SKM-1 (cell line): ENCODE data around the gene TAS1R1.
A peak's percentile ranks its signal among the peaks of the same experiment; 100 is the strongest.
"Not testable (repeated sequence)": the region's sequence is repeated elsewhere in the genome, so short reads cannot be mapped to it uniquely, and the experiment has no call there.

ENCODE experiments used
- DNase-seq: peaks from one replicate; lab custom pipeline; 2025; ENCODE audit not compliant: unreplicated experiment; lab: John Stamatoyannopoulos, UW

TAS1R1 gene

DNA sequence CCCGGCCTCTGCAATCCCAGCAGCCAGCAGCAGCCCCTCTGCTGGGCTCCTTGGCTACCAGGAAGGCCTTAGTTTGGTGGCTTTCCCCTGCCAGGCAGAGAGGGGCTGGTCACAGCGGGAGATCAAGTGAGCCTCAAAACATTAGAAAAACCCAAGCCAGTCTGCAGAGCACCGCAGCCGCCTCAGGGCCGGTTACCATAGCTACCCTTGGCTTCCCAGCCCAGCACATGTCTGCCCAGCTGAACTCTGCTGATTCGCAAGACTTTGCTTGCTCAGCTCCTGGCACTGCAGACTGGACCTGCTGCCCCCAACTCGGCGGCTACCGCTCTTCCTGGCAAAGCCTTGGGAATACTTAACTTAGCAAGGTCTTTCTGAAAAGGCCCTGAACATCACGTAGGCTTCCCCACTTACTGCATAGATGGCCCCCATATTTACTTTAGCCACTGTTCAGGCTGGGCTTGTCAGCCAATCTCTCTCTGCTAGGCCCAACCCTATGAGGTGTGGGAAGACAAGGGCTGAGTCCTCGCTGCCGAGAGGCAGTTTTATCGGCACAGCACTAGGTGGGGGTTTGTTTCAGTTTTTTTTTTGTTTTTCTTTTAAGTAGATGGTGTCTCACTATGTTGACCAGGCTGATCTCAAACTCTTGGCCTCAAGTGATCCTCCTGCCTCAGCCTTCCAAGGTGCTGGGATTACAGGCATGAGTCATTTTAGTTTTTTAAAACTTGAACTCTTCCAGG lies 35.0 kb upstream of the TAS1R1 start:
- no peak for DNase-seq

DNA sequence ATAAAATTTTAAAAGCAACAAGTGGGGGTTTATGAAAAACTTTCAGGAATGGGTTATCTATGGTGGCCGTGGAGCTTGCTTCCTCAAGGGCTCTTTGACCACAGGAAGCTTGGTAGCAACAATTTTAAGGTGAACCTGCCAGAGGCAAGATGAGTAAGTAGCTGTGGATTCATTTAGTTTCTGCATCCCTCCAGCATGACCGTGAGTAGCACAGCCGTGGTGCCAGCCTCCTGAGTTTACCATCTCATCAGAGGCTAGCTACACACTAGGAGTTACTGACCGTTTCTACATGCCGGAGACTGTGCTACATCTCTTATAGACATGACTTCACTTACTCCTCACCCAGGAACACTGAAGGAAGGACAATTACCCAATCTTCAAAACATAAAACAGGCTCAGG lies 33.6 kb upstream of the TAS1R1 start:
- no peak for DNase-seq

DNA sequence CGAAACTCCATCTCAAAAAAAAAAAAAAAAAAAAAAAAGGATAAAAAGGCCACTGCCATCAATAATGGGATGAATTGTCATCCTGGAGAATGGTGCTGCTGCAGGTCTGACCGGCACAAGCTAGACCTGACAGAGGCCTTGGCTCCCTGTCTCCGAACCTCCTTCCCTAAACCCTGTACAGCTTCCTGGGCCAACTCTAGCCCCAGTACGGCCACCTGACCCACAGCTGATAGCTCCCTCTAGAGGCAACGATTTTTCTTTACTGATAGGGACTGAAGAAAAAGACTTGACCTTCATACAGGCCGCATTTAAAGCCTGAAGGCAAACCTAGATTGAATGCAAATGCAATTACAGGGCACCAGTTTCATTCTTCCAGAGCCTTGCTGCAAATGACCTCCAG lies 31.5 kb upstream of the TAS1R1 start:
- DNase-seq: no peak

DNA sequence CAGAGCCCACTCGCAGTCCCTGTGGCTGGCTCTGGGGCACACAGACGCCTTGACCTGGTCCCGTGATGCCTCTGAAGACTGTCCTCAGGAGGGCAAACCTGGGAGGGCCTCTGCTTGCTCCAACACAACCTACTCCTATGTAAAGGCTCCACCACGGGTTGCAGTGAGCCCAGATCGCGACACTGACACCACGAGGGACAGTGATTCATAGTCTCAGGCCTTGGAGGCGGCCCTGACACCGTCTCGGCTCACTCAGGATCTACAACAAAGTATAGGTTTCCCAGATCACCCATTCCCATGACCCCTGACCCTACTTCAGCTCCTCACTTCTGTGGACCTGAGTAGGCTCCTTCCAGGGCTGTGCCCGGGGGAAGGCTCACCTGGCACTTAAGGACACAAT lies 28.8 kb upstream of the TAS1R1 start:
- no peak for DNase-seq

DNA sequence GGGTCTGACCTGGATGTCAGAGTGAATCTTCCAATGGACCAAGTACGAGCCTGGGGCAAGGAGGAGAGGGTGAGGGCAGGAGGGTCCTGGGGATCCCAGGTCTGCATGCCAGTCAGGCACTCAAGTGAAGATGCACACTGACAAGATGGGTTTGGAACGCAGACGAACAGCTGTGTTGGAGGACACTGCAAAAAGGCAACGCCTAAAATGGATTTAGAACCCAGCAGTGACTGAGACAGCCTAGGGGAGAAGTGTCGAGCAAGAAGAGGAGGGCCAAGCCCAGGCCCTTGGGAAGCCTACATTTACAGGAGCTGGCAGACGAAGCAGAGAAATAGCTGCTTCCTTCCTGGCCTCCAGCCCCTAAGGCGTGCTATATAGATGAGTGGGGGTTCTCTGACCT lies 26.6 kb upstream of the TAS1R1 start:
- no peak for DNase-seq

DNA sequence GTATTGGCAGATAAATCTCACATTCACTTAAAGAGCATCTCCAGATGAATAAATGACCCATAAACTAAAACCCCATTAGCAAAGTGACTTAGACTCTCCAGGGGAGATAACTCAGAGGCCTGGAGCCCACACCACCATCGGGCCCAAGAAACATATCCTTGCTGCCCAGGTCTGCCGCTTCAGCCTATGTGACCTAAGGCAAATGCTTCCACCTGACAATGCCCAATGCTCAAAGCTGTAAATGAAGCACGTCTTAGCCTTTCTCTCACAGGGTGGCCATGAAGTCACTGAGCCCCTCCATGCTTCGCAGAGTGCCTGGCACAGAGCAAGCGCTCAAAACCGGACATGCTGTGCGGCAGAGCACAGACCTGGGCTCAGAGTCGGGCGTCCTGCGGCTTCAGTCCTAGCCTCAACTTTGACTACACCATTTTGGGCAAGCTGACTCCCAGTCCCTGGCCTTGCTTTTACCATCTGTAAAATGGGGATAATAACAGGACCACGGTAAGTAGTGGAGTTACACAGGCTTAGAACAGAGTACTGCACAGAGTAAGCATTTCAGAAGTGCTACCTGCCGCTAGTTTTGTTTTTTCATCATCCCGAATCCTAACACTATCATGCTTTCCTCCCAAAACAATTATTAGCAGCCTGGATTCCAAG lies 24.5 kb upstream of the TAS1R1 start:
- no peak for DNase-seq

DNA sequence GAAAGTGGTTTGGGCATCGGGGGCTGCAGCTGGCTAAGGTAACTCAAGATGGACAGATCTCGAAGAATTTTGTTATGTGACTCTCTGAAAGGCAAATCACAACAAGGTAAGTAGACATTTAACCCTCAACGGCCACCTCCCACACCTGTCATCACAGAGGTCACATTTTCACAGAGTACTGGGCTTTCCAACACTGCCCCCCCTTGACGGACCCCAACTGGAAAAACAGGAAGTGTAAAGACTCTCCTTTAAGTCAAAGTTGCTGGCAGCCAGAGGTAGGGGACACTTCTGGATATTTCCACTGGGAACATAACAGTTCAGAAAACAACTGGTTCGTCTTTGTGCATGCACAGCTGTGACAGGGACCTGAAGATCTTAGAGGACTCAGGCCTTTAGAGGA lies 23.1 kb upstream of the TAS1R1 start:
- DNase-seq: no peak

DNA sequence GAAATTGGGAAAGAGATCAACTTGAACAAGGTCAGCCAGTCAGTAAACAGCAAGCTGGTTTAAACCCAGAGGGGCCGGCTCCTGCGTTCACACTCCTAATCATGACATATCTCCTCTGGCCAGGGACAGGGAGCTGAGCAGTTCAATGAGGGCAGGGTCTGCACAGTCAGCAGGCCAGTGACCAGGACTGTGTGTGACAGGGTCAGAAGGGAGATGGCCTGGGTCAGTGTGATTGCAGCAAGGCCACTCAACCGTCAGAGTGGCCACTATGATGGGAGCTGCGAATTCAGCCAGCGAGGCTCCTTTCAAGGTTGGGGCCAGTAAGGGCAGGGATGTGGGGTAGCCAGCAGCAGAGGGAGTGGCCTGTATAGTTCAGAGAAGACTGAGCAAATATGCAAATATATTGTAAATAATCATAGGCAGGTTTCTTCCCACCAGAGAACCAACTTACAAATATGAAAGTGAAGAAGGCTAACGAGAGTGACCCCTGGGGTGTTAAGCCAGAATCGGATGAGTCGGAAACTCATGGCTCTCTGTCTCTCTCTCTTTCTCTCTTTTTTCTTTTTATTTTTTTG lies 20.8 kb upstream of the TAS1R1 start:
- no peak for DNase-seq

DNA sequence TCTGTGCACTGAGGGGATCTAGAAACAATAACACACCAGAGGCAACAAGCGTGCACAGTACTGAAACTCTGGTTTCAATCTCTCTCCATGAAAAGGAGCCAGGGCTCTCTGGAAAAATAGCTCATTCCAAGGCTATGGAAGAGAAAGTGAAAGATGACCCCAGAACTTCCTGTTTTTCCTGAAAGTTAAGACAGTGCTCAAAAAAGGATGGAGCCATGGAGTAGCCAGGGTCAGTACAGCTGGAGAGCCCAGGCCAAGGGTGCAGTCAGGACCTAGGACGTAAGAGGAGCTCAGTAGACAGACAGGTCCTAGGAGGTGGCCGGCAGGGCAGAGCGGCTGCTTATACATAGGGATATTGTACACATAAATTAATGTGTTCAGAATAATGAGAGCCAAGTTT lies 19.9 kb upstream of the TAS1R1 start:
- DNase-seq: no peak

DNA sequence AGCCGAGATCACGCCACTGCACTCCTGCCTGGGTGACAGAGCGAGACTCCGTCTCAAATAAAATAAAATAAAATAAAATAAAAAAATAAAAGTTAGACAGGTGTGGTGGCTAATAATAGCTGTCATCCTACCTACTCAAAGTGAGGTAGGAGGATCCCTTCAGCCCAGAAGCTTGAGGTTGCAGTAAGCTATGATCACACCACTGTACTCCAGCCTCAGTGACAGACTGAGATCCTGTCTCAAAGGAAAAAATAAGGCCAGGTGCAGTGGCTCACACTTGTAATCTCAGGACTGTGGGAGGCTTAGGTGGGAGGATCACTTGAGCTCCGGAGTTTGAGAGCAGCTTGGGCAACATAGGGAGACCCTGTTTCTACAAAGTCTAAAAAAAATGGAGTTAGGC lies 18.8 kb upstream of the TAS1R1 start:
- no peak for DNase-seq

DNA sequence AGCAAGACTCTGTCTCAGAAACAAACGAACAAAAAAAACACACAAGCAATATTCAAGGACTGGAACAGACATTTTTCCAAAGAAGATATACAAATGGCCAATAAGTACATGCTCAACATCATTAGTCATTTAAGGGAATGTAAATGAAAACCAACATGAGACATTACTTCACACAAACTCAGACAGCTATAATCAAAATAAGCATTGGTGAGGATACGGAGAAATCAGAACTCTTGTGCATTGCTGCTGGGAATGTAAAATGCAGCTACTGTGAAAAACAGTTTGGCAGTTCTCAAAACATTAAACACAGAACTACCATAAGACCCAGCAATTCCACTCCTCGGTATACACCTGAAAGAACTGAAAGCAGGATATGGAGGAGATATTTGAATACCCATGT lies 16.2 kb upstream of the TAS1R1 start:
- no peak for DNase-seq

DNA sequence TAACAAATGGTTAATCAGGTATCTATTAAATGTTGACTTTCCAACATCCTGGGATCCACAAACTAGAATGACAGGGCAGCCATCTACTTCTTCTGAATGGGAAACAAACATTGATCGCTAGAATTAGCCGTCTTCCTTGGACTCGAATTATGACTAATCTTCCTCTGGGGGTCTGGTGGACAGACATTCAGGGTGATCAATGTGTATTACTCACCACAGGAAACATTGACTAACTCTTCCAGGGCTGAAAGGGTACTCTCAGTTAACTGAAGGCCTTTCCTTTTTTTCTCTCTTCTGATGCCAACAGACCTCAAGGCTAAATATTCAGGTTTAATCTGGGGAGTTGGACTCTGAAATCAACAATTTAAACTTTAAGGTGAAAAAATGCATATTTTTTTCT lies 10.3 kb upstream of the TAS1R1 start:
- DNase-seq: no peak

DNA sequence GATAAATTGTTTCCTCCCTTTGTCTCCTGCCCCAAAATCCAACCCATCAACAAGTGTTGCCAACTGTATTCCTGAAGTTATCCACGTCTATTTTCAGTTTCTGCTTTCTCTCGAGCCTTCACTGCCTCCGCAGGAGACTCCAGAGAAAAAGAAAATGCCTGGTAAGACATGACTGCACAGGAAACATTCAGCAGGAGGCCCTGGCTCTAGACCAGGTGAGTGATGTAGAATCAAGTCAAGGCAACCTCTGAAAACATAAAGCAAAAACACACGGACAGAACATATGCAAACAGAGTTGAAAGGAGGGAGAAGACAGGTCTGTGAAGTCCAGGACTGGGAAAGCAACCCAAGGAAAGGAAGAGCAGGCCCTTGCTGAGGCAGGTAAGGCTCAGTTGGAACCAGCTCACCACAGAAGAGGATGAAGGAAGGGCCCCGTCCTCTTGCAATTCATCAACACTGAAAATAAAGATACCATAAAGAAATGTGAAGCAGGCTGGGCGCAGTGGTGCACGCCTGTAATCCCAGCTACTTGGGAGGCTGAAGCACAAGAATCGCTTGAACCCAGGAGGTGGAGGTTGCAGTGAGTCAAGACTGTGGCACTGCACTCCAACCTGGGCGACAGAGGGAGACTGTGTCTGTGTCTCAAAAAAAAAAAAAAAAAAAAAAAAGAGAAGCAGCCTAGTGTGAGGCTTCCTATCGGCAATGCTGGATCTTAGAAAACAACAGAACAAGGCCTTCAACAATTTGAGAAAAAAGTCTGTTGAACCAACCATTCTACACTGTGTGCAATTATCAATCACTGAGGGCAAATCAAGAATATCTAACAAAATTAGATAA lies 9.6 kb upstream of the TAS1R1 start:
- DNase-seq: no peak

DNA sequence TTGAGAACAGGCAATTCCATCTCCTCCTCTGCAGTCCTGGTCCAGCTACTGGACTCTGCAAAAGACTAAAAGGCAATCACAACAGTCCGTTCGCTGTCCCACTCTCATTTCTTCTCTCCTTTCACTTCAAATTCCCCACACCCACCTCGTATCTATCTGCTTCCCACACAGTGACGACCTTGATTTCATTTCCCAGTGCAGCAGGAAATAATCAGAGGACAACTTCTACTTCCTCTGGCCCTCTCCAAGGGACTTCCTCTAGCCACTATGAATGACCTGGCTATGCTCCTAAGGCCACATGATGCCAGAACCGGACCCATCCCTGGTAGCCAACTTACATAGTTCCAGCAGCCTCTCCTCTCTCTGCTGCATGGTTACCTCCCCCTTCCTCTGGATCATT lies 8.8 kb upstream of the TAS1R1 start:
- no peak for DNase-seq

DNA sequence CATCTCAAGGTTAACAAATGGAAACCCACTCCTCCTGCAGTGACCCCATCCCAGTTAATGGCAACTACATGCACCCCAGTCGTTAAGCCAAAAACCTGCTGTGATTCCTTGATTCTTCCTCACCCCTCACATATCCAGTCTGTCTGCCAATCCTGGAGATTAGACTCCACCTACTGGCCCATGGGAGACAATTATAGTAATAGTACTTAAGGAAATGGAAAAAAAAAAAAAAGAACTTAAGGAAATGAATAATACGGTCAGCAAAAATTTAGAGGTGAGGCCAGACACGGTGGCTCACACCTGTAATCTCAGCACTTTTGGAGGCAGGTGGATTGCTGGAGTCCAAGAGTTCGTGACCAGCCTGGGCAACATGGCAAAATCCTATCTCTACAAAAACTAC lies 7.8 kb upstream of the TAS1R1 start:
- no peak for DNase-seq

DNA sequence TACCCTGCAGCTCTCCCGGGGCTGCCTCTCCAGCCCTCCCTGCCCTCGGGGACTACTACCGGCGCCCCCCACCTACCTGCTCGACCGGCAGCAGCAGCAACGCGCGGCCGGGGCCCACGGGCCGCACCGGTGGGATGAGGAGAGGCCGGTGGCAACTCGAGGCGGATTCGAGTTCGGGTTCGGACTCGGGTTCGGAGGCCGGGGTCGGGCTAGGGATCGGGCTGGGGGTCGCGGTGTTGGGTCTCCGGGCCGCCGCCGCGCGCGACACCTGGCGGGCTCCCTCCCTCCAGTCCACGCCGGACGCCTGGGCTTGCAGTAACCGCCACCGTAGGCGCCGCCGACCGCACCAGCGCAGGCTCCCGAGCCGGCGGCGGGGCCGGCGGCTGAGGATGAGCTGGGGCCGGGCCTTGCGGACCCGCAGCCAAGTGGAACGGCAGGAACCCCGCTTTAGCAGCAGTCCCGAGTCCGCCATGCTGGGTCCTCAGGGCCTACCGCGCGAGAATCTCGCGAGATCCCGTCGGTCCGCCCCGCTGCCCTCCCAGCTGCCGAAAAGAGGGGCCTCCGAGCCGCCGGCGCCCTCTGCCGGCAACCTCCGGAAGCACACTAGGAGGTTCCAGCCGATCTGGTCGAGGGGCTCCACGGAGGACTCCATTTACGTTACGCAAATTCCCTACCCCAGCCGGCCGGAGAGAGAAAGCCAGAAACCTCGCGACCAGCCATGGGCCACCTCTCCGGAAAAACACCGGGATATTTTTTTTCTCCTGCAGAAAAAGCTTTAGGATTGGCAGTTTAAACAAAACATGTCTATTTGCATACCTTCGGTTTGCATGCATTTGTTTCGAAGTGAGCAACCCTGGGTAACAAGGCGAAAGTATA lies 838 bp upstream of the TAS1R1 start, which contains the start of gene NOL9:
Gene NOL9 (minus strand): TSS at position 483 of the 876 bp plus-strand sequence. CDS start 11 bp downstream, at position 472.
- DNase-seq: peak; percentile 72

DNA sequence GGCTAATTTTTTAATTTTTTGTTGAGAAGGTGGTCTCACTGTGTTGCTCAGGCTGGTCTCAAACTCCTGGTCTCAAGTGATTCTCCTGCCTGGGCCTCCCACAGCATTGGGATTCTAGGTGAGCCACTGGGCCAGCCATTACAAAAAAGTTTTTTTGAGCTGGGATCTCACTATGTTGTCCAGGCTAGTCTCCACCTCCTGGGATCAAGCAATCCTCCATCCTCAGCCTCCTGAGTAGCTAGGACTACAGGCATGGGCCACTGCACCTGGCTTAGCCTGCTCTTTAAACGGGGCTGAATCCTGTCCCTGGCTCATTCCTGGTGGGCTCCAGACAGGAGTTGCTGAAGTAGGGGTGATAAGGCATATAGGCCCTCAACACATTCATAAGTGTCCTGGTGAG lies 2.5 kb downstream of the TAS1R1 start:
- no peak for DNase-seq

DNA sequence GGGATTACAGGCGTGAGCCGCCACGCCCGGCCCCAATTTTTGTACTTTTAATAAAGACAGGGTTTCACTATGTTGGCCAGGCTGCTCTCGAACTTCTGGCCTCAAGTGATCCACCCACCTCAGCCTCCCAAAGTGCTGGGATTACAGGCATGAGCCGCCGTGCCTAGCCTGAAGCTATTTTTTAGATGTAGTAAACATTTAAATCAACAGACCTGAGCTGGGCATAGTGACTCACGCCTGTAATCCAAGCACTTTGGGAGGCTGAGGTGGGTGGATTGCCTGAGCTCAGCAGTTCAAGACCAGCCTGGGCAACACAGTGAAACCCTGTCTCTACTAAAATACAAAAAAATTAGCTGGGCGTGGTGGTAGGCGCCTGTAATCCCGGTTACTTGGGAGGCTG lies 4.1 kb downstream of the TAS1R1 start:
- not testable (repeated sequence) for DNase-seq

DNA sequence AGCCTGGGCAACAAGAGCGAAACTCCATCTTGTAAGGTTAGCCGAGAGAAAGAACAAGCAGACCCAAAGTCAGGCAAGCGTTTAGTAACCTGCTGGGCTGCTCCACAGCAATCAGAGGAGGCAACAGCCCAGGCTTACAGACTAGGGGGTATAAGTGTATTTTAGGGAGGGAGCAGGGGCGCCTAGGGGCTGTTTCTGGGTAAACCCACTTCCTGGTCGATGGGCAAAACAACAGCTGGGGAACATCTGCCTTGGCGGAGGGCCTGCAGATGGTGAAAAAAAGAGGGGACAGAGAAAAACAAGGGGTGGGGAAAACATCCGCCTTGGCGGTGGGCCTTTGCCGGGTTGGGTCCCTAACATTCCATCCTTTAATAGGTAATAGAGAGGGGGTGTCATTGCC lies 5.2 kb downstream of the TAS1R1 start:
- no peak for DNase-seq

DNA sequence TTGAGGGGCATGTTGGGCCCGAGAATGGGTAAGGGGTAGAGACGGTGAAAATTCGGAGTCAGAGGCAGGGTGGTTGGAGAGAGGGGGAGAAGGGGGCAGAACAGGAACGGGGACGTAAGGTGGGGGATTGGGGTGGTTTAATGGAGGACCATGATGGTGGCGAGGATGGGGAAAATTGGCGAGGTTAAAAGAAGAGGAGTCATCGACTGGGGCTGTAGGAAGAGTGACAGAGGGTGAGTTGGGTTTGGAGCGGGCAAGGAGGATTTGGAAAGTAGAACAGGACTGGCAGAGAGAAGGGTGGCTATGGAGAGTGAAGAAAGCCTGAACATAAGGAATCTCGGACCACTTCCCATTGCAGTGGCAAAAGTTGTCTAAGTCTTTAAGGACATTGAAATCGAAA lies 13.9 kb downstream of the TAS1R1 start:
- DNase-seq: no peak

DNA sequence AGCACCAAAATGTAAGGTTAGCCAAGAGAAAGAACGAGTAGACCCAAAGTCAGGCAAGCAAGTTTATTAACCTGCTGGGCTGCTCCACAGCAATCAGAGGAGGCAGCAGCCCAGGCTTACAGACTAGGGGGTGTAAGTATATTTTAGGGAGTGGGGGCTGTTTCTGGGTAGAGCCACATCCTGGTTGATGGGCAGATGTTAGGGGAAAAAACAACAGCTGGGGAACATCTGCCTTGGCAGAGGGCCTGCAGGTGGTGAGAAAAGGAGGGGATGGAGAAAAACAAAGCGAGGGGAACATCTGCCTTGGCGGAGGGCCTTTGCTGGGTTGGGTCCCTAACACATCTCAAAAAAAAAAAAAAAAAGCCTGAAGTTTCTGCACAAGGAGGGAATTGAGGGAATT lies 15.0 kb downstream of the TAS1R1 start:
- no peak for DNase-seq
